OCI-LY3 (cell line): ENCODE data around the gene ATP8B1.
A peak's percentile ranks its signal among the peaks of the same experiment; 100 is the strongest.
"Not testable (repeated sequence)": the region's sequence is repeated elsewhere in the genome, so short reads cannot be mapped to it uniquely, and the experiment has no call there.

Experiments
- H2AFZ ChIP-seq: fragments of 200-600, 300-600 bp; shearing (Covaris generic); 2 replicates; pipeline ENCODE4 v1.6.0; 2014; ENCODE audit warnings: antibody characterized with exemption, low read depth, low read length
- H3K27ac ChIP-seq: fragments of 200-600, 300-600 bp; sonication (generic); 2 replicates; pipeline ENCODE4 v1.5.1; 2014; ENCODE audit warnings: mild to moderate bottlenecking, low read length, moderate library complexity, mixed read lengths
- H3K27me3 ChIP-seq: fragments of 200-600, 300-600 bp; sonication (generic); 2 replicates; pipeline ENCODE4 v1.6.1; 2014; ENCODE audit warnings: low read depth, low read length, mixed read lengths
- H3K36me3 ChIP-seq: fragments of 200-600, 300-600 bp; sonication (generic); replicated peaks from 2 replicates; pipeline ENCODE3; 2014; ENCODE audit warnings: low read depth, low read length, mixed read lengths
- H3K4me1 ChIP-seq: fragments of 300-600, 200-600 bp; sonication (generic); 2 replicates; pipeline ENCODE4 v1.6.1; 2014; ENCODE audit warnings: low read length, mixed read lengths
- H3K4me2 ChIP-seq: fragments of 200-600, 300-600 bp; sonication (generic); 2 replicates; pipeline ENCODE4 v1.6.1; 2014; ENCODE audit warnings: low read length, mixed read lengths
- H3K4me3 ChIP-seq: fragments of 300-600, 200-600 bp; sonication (generic); 2 replicates; pipeline ENCODE4 v1.5.1; 2014; ENCODE audit warnings: antibody characterized with exemption, mild to moderate bottlenecking, low read length, moderate library complexity
- H3K79me2 ChIP-seq: fragments of 300-600, 200-600 bp; shearing (Covaris generic); 2 replicates; pipeline ENCODE4 v1.6.1; 2014; ENCODE audit warnings: mild to moderate bottlenecking, low read length, mixed read lengths
- H3K9ac ChIP-seq: fragments of 300-600, 200-600 bp; shearing (Covaris generic); 2 replicates; pipeline ENCODE4 v1.6.0; 2014; ENCODE audit warnings: mild to moderate bottlenecking, low read length, moderate library complexity
- H3K9me3 ChIP-seq: fragments of 200-600, 300-600 bp; shearing (Covaris generic); 2 replicates; pipeline ENCODE4 v1.6.1; 2014; ENCODE audit warnings: low read length, mixed read lengths; ENCODE audit not compliant: insufficient read depth
- H4K20me1 ChIP-seq: fragments of 200-600, 300-600 bp; sonication (generic); 2 replicates; pipeline ENCODE4 v1.6.1; 2016; ENCODE audit warnings: low read length, mixed read lengths; ENCODE audit not compliant: insufficient read depth
- CTCF ChIP-seq: fragments of 200-600, 300-600 bp; sonication (generic); IDR thresholded peaks from 2 replicates; pipeline ENCODE4 v1.5.1; 2014; ENCODE audit warnings: antibody characterized with exemption, low read length, low read depth
- EZH2phosphoT487 ChIP-seq: fragments of 200-600 bp; shearing (Covaris generic); IDR thresholded peaks from 2 replicates; pipeline ENCODE4 v1.6.1; 2018; ENCODE audit warnings: antibody characterized with exemption, mixed run types, low read depth

The ATP8B1 gene

DNA sequence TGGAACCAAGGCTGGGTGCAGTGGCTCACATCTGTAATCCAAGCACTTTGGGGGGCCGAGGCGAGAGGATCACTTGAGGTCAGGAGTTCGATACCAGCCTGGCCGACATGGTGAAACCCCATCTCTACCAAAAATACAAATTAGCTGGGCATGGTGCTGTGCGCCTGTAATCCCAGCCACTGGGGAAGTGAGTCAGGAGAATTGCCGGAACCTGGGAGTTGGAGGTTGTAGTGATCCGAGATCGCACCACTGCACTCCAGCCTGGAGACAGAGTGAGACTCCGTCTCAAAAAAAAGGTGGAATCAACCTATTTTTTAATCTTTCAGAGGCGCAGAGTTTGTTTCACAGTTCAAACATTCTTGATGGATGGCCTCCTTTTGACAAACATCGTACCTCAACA, 24.5 kb upstream of the ATP8B1 start:
- Histone ChIP-seq H3K36me3 (no peaks in the 10 kb centered on the region), H3K4me2 (no peak overlapping the region), H3K27me3 (no peaks in the 10 kb centered on the region), H2AFZ (no peak overlapping the region), H3K4me3 (no peak overlapping the region), H3K79me2 (no peaks in the 10 kb centered on the region), H4K20me1 (no peaks in the 10 kb centered on the region), H3K9me3 (no peaks in the 10 kb centered on the region), H3K9ac (no peak overlapping the region), H3K4me1 (peaks cover 6% of the 10 kb centered on the region), H3K27ac (no peak overlapping the region)
- TF ChIP-seq EZH2phosphoT487 (no peak), CTCF (no peak)

DNA sequence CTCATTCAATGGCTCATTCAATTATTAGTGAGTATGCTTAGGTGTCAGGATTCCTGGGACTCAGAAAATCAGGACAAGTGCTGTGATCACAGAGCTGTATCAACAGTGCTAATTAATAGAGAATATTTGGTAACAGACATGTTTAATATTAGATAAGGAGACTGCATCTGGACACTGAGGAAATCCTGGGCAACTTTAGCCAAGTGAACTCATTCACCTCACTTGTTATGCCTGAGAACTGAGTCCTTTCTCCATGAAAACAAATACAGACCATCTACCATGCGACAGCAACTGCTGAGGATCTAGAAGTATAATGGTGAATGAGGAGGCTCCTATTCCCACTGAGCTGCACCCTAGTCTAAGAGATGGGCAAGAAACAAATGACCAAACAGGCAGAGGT, 23.1 kb upstream of the ATP8B1 start:
- Histone ChIP-seq H3K9ac (no peak overlapping the region), H2AFZ (no peak overlapping the region), H3K36me3 (no peaks in the 10 kb centered on the region), H3K27me3 (no peaks in the 10 kb centered on the region), H3K4me2 (no peak overlapping the region), H3K27ac (no peak overlapping the region), H3K9me3 (no peaks in the 10 kb centered on the region), H4K20me1 (no peaks in the 10 kb centered on the region), H3K4me3 (no peak overlapping the region), H3K79me2 (no peaks in the 10 kb centered on the region), H3K4me1 (no peaks in the 10 kb centered on the region)
- no peak for TF ChIP-seq CTCF
- TF ChIP-seq EZH2phosphoT487: no peak

- not testable (repeated sequence) for H3K9ac ChIP-seq, H3K4me2 ChIP-seq
Observed at GRCh38 chr18:57820583-57820982, 17.5 kb upstream of the ATP8B1 start.

GRCh38 chr18:57819671-57820460, 16.8 kb upstream of the ATP8B1 start:
- H3K27ac ChIP-seq: no peak overlapping the region
- H2AFZ ChIP-seq: peak overlapping the region; percentile 37; the same call in 1 of the 2 replicates

More at GRCh38 chr18:57820583-57820982, 17.5 kb upstream of the ATP8B1 start:
- H3K27me3 ChIP-seq, H3K36me3 ChIP-seq, H3K79me2 ChIP-seq, H4K20me1 ChIP-seq, H3K9me3 ChIP-seq, H3K27ac ChIP-seq, H3K4me3 ChIP-seq, H2AFZ ChIP-seq: not testable (repeated sequence)
- H3K4me1 ChIP-seq: peaks cover 14% of the 10 kb centered on the region

More at GRCh38 chr18:57819671-57820460, 16.8 kb upstream of the ATP8B1 start:
- Histone ChIP-seq H3K4me3 (no peak overlapping the region), H3K4me1 (peaks cover 14% of the 10 kb centered on the region), H3K9me3 (no peaks in the 10 kb centered on the region), H3K36me3 (no peaks in the 10 kb centered on the region), H4K20me1 (no peaks in the 10 kb centered on the region), H3K4me2 (no peak overlapping the region), H3K79me2 (no peaks in the 10 kb centered on the region), H3K27me3 (no peaks in the 10 kb centered on the region), H3K9ac (no peak overlapping the region)
- TF ChIP-seq EZH2phosphoT487 (no peak), CTCF (no peak)
